ENCODE measurements around the gene AMFR. TPM values are rescaled to one million over a fixed set of nuclear protein-coding genes. Genes with fewer than 3 reads are reported as not detected.

AMFR gene
- total RNA-seq, 1 donor from 2014 or later: 90.7 TPM

- H3K9me3 Mint-ChIP-seq (ENCODE audit: unreplicated experiment): no peaks in the 10 kb centered on the region
- DNase-seq (ENCODE audit: low spot score): no peak
- no peaks in the 10 kb centered on the region for H3K4me1 Mint-ChIP-seq (ENCODE audit: unreplicated experiment)
- H3K36me3 Mint-ChIP-seq (ENCODE audit: low read depth, unreplicated experiment): peaks cover 30% of the 10 kb centered on the region
- H3K4me3 Mint-ChIP-seq (ENCODE audit: unreplicated experiment): no peak overlapping the region
- TF ChIP-seq, protein P1, sequence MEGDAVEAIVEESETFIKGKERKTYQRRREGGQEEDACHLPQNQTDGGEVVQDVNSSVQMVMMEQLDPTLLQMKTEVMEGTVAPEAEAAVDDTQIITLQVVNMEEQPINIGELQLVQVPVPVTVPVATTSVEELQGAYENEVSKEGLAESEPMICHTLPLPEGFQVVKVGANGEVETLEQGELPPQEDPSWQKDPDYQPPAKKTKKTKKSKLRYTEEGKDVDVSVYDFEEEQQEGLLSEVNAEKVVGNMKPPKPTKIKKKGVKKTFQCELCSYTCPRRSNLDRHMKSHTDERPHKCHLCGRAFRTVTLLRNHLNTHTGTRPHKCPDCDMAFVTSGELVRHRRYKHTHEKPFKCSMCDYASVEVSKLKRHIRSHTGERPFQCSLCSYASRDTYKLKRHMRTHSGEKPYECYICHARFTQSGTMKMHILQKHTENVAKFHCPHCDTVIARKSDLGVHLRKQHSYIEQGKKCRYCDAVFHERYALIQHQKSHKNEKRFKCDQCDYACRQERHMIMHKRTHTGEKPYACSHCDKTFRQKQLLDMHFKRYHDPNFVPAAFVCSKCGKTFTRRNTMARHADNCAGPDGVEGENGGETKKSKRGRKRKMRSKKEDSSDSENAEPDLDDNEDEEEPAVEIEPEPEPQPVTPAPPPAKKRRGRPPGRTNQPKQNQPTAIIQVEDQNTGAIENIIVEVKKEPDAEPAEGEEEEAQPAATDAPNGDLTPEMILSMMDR (IDR thresholded peaks at IDR 0.05; ENCODE audit: unreplicated experiment): no peak
- no peak overlapping the region for H3K27ac Mint-ChIP-seq (ENCODE audit: unreplicated experiment)
- H3K27me3 Mint-ChIP-seq (ENCODE audit: unreplicated experiment): no peaks in the 10 kb centered on the region
Observed at GRCh38 chr16:56409195-56409594, 16.1 kb downstream of the AMFR start.

- Mint-ChIP-seq H3K9me3 (ENCODE audit: unreplicated experiment) (no peaks in the 10 kb centered on the region), H3K27ac (ENCODE audit: unreplicated experiment) (no peak overlapping the region), H3K4me1 (ENCODE audit: unreplicated experiment) (no peaks in the 10 kb centered on the region), H3K4me3 (ENCODE audit: unreplicated experiment) (no peak overlapping the region), H3K36me3 (ENCODE audit: low read depth, unreplicated experiment) (peaks cover 28% of the 10 kb centered on the region), H3K27me3 (ENCODE audit: unreplicated experiment) (no peaks in the 10 kb centered on the region)
- TF ChIP-seq, protein P1 (IDR thresholded peaks at IDR 0.05; ENCODE audit: unreplicated experiment): no peak
- DNase-seq (ENCODE audit: low spot score): no peak
Observed at GRCh38 chr16:56408379-56409098, 16.8 kb downstream of the AMFR start.

GRCh38 chr16:56405977-56406672 lies 19.2 kb downstream of the AMFR start:
- TF ChIP-seq, protein P1 (IDR thresholded peaks at IDR 0.05; ENCODE audit: unreplicated experiment): no peak
- peaks cover 33% of the 10 kb centered on the region for H3K36me3 Mint-ChIP-seq (ENCODE audit: low read depth, unreplicated experiment)

DNA sequence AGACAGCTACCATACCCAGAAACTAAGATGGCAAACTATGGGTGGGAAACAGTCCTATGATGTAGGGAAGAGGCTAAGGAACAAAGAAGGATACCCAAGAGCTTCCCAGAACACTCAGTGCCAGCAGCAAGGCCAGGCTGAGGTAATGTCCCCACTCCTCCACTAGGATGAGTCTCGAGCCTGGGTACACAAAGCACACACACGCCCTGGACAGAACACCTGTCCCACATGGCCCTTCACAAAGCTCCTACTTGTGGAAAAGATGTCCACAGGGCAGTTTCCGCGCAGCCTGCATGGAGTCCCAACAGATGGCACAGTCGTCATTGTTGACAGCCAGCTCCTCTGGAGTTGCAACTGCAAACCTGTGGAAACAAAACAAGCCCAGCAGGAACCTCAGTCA lies 23.9 kb downstream of the AMFR start:
- H3K36me3 Mint-ChIP-seq (ENCODE audit: low read depth, unreplicated experiment): peaks cover 38% of the 10 kb centered on the region
- TF ChIP-seq, protein P1 (IDR thresholded peaks at IDR 0.05; ENCODE audit: unreplicated experiment): peak; percentile 13

More at GRCh38 chr16:56405977-56406672, 19.2 kb downstream of the AMFR start:
- no peaks in the 10 kb centered on the region for H3K27me3 Mint-ChIP-seq (ENCODE audit: unreplicated experiment)
- no peaks in the 10 kb centered on the region for H3K4me1 Mint-ChIP-seq (ENCODE audit: unreplicated experiment)
- no peak overlapping the region for H3K27ac Mint-ChIP-seq (ENCODE audit: unreplicated experiment)
- no peak for DNase-seq (ENCODE audit: low spot score)
- no peak overlapping the region for H3K4me3 Mint-ChIP-seq (ENCODE audit: unreplicated experiment)
- no peaks in the 10 kb centered on the region for H3K9me3 Mint-ChIP-seq (ENCODE audit: unreplicated experiment)

GRCh38 chr16:56400458-56400857 lies 24.9 kb downstream of the AMFR start:
- Mint-ChIP-seq H3K36me3 (ENCODE audit: low read depth, unreplicated experiment) (peaks cover 43% of the 10 kb centered on the region), H3K4me1 (ENCODE audit: unreplicated experiment) (no peaks in the 10 kb centered on the region), H3K9me3 (ENCODE audit: unreplicated experiment) (no peaks in the 10 kb centered on the region), H3K4me3 (ENCODE audit: unreplicated experiment) (no peak overlapping the region), H3K27ac (ENCODE audit: unreplicated experiment) (no peak overlapping the region), H3K27me3 (ENCODE audit: unreplicated experiment) (peaks cover 1% of the 10 kb centered on the region)
- TF ChIP-seq, protein P1 (IDR thresholded peaks at IDR 0.05; ENCODE audit: unreplicated experiment): no peak
- no peak for DNase-seq (ENCODE audit: low spot score)

More for the DNA sequence above, 23.9 kb downstream of the AMFR start:
- DNase-seq (ENCODE audit: low spot score): peak; percentile 31
- H3K27me3 Mint-ChIP-seq (ENCODE audit: unreplicated experiment): peaks cover 1% of the 10 kb centered on the region
- H3K9me3 Mint-ChIP-seq (ENCODE audit: unreplicated experiment): no peaks in the 10 kb centered on the region
- H3K27ac Mint-ChIP-seq (ENCODE audit: unreplicated experiment): no peak overlapping the region
- no peak overlapping the region for H3K4me3 Mint-ChIP-seq (ENCODE audit: unreplicated experiment)
- no peaks in the 10 kb centered on the region for H3K4me1 Mint-ChIP-seq (ENCODE audit: unreplicated experiment)

Measured in endothelial cell (in vitro differentiated cells).